Kidney (tissue), 14 donors: Measurements from ENCODE around the gene CD55. TPM values are rescaled to one million over a fixed set of nuclear protein-coding genes. Genes with fewer than 3 reads are reported as not detected.

Experiments used
- DNase-seq, 5 donors: peaks; one replicate each; pipeline ENCODE4 v3.0.0-alpha.2; 2013 to 2020
- FAIRE-seq: peaks from 2 replicates; lab custom pipeline; 2012; peaks lifted over from hg19 to GRCh38; lab: Jason Lieb, UNC
- H3K27ac ChIP-seq, 2 donors: one replicate each; pipeline ENCODE4 v1.7.0; 2013; ENCODE audit warnings: low read depth in 2 of 2, low read length in 2 of 2, inconsistent platforms in 1 of 2
- H3K27me3 ChIP-seq: one replicate; pipeline ENCODE4 v1.7.1; 2013; ENCODE audit warnings: low read length, inconsistent platforms; ENCODE audit not compliant: control insufficient read depth, insufficient read depth
- H3K36me3 ChIP-seq, 3 donors: one replicate each; pipeline versions ENCODE4 v1.7.0 to v1.7.1; 2013; ENCODE audit warnings: low read length in 3 of 3, control low read depth in 1 of 3, inconsistent platforms in 1 of 3; ENCODE audit not compliant: insufficient read depth in 3 of 3, control insufficient read depth in 2 of 3
- H3K4me1 ChIP-seq, 3 donors: one replicate each; pipeline versions ENCODE4 v1.7.0 to v1.7.1; 2013; ENCODE audit warnings: low read length in 3 of 3, inconsistent platforms in 1 of 3, low read depth in 1 of 3; ENCODE audit not compliant: control insufficient read depth in 2 of 3, insufficient read depth in 2 of 3
- H3K4me3 ChIP-seq, 3 donors: one replicate each; pipeline versions ENCODE4 v1.7.0 to v1.8.1; 2013; ENCODE audit warnings: low read length in 3 of 3, control low read depth in 1 of 3, inconsistent platforms in 1 of 3
- H3K9ac ChIP-seq, 3 donors: one replicate each; pipeline versions ENCODE4 v1.7.0 to v1.7.1; 2013; ENCODE audit warnings: low read length in 3 of 3, control low read depth in 1 of 3, inconsistent platforms in 1 of 3
- H3K9me3 ChIP-seq, 3 donors: one replicate each; pipeline versions ENCODE4 v1.7.0 to v1.7.1; 2013; ENCODE audit warnings: low read length in 3 of 3, control low read depth in 1 of 3, inconsistent platforms in 1 of 3; ENCODE audit not compliant: control insufficient read depth in 2 of 3, insufficient read depth in 1 of 3
- intact Hi-C: fragments of 100-400 bp; cut with DNase I; formaldehyde crosslinking; loops from one replicate; pipeline ENCODE4 v1.11.1; 2022
- polyA plus RNA-seq: library from polyadenylated mRNA; stranded (reverse); fragments of 350-450 nt; fragmentation: Illumina TruSeq; extraction: RNeasy Lipid Tissue Mini Kit (QIAGEN cat#74804); gene quantifications from one replicate; pipeline ENCODE4 v1.2.3, GENCODE V29; 2014; ENCODE audit warnings: low read depth, low replicate concordance; ENCODE audit not compliant: insufficient read depth
- total RNA-seq: library from RNA; stranded (reverse); fragmentation: NEBNext Ultra II Directional; extraction: Animal tissue kit (Norgen Biotek cat#: 25700); gene quantifications from one replicate; pipeline ENCODE4 v1.2.1, GENCODE V29; 2021
- TF ChIP-seq, protein P1 (sequence below): IDR thresholded peaks from 3 replicates; pipeline ENCODE4 v1.5.1; 2012; ENCODE audit warnings: mild to moderate bottlenecking, moderate library complexity, borderline replicate concordance; ENCODE audit not compliant: insufficient read depth; ENCODE audit errors: extremely low read depth
- donor health status: control.
- donor health status: control.
- donor health status: control.
- donor health status: control.
- donor health status: control.
- donor health status: DM: yes; HTN: yes; CAD: no.
- donor health status: Normal renal cell carcinoma (clear cell type).

The CD55 gene
- total and polyA plus RNA-seq, 2 donors from 2014 or later = 28.8 to 69.5 TPM

DNA sequence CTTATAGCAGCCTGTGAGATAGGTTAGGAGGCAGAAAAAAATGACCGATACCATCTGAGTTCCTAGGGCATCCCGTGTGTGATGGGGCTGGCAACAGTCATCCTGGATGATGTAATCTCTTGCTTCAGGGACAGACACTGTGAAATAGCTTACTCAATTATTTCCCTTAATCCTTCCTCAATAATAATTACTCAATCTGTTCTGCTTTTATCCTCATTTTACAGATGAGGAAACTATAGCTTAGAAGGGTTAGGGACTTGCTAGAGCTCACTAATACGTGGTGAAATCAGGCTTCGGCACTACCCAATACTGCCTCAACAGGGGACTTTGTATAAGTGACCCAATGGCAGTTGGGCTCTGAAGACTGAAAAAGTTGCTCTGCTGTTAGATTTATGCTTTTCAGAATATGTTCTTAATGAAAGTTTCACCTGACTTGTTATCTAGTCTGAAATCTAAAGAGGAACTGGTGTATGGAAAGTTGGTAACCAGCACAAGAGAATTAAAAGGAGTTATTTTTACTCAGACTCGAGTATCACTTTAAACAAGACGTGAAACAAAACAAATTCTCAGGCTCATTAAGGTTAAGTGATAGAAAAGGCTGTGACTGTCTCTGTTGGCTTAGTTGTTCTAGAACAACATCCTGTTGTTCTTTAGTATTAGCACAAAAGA lies 14.4 kb downstream of the CD55 start:
- TF ChIP-seq, protein P1, sequence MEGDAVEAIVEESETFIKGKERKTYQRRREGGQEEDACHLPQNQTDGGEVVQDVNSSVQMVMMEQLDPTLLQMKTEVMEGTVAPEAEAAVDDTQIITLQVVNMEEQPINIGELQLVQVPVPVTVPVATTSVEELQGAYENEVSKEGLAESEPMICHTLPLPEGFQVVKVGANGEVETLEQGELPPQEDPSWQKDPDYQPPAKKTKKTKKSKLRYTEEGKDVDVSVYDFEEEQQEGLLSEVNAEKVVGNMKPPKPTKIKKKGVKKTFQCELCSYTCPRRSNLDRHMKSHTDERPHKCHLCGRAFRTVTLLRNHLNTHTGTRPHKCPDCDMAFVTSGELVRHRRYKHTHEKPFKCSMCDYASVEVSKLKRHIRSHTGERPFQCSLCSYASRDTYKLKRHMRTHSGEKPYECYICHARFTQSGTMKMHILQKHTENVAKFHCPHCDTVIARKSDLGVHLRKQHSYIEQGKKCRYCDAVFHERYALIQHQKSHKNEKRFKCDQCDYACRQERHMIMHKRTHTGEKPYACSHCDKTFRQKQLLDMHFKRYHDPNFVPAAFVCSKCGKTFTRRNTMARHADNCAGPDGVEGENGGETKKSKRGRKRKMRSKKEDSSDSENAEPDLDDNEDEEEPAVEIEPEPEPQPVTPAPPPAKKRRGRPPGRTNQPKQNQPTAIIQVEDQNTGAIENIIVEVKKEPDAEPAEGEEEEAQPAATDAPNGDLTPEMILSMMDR = no peak
- H3K4me3 ChIP-seq = no peak overlapping the region
- no peaks in the 10 kb centered on the region for H3K27me3 ChIP-seq
- H3K9me3 ChIP-seq = no peaks in the 10 kb centered on the region
- FAIRE-seq (no peak), DNase-seq (no peak)
- H3K9ac ChIP-seq = no peak overlapping the region
- H3K27ac ChIP-seq = no peak overlapping the region
- no peaks in the 10 kb centered on the region for H3K4me1 ChIP-seq
- peaks cover 6 to 7% (median 7%) of the 10 kb centered on the region in 3 donors for H3K36me3 ChIP-seq
- intact Hi-C loops = no loop called here

- Histone ChIP-seq H3K9me3 (no peaks in the 10 kb centered on the region), H3K9ac (no peak overlapping the region), H3K4me3 (no peak overlapping the region), H3K27me3 (no peaks in the 10 kb centered on the region), H3K4me1 (no peaks in the 10 kb centered on the region), H3K27ac (no peak overlapping the region), H3K36me3 (peaks cover 6 to 7% (median 7%) of the 10 kb centered on the region in 3 donors)
- intact Hi-C loops = no loop called here
- DNase-seq = peak in 2 of 5 donors; percentile 19 to 37
- TF ChIP-seq, protein P1 = no peak
- no peak for FAIRE-seq
Measured at GRCh38 chr1:207336559-207337467, 15.3 kb downstream of the CD55 start.

DNA sequence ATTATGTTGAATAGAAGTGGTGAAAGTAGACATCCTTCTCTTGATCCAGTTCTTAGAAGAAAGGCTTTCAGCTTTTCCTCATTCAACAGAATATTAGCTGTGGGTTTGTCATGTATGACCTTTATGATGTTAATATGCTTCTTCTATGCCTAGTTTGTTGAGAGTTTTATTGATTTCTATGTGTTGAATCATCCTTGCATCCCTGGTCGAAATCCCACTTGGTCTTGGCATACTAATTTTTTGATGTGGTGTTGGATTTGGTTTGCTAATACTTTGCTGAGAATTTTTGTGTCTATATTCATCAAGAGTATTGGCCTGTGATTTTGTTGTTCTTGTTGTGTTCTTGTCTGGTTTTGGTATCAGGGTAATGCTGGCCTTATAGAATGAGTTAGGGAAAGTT lies 20.9 kb downstream of the CD55 start:
- Histone ChIP-seq H3K4me3 (no peak overlapping the region), H3K27ac (no peak overlapping the region), H3K4me1 (no peaks in the 10 kb centered on the region), H3K27me3 (no peaks in the 10 kb centered on the region), H3K36me3 (no peaks in the 10 kb centered on the region), H3K9me3 (no peaks in the 10 kb centered on the region), H3K9ac (no peak overlapping the region)
- intact Hi-C loops = no loop called here
- TF ChIP-seq, protein P1 = no peak
- DNase-seq (no peak), FAIRE-seq (no peak)
